ENCODE measurements around the gene CDC42EP5. TPM values are rescaled to one million over a fixed set of nuclear protein-coding genes. Genes with fewer than 3 reads are reported as not detected.

The CDC42EP5 gene
- total and polyA plus RNA-seq, 2 donors (not counting 1 experiment from before 2014, with no cell fraction given): not detected

- H3K4me3 Mint-ChIP-seq: no peak overlapping the region
These were observed 18.1 kb downstream of the CDC42EP5 start for GRCh38 chr19:54454781-54455675.

DNA sequence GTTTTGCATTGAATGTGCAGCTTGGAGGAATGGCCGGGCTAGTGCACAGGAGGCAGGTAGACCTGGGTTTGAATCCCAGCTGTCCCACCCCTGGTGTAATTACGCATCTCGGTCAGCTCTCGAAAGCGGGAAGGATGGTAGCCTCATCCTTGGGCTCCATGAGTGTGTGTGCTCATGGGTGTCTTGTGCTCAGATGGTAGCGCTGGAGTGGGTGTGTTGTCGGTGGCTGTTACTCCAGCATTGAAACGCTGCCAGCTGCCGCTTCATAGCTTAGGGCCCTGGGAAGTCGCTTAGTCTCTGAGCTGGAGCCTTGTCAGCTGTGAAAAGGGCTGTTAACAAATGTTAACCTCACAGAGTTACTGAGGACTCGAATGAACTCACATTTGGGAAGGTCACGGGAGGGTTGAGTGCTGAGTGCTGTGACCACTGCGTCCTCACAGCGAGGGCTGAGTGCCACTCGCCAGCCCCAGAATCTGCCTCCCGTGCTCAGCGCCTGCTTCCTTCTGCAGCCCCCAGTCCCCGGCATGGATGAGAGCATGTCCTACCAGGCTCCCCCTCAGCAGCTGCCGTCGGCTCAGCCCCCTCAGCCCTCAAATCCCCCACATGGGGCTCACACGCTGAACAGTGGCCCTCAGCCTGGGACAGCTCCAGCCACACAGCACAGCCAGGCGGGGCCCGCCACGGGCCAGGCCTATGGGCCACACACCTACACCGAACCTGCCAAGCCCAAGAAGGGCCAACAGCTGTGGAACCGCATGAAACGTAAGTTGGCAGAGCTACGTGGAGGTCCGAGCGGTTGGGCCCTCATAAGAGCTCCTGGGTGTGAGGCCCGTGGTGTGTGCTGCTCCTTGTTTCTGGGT is 18.9 kb downstream of the CDC42EP5 start:
- Mint-ChIP-seq H3K9me3 (ENCODE audit: insufficient read depth) (no peaks in the 10 kb centered on the region), H3K27ac (no peak overlapping the region), H3K27me3 (no peaks in the 10 kb centered on the region), H3K4me3 (no peak overlapping the region), H3K4me1 (peaks cover 34% of the 10 kb centered on the region)
- H3K4me1 ChIP-seq (ENCODE audit: control insufficient read depth in 2 of 2, insufficient read depth in 2 of 2, low read length in 2 of 2): peaks cover 20 to 21% of the 10 kb centered on the region in 2 donors
- TF ChIP-seq, protein P1, sequence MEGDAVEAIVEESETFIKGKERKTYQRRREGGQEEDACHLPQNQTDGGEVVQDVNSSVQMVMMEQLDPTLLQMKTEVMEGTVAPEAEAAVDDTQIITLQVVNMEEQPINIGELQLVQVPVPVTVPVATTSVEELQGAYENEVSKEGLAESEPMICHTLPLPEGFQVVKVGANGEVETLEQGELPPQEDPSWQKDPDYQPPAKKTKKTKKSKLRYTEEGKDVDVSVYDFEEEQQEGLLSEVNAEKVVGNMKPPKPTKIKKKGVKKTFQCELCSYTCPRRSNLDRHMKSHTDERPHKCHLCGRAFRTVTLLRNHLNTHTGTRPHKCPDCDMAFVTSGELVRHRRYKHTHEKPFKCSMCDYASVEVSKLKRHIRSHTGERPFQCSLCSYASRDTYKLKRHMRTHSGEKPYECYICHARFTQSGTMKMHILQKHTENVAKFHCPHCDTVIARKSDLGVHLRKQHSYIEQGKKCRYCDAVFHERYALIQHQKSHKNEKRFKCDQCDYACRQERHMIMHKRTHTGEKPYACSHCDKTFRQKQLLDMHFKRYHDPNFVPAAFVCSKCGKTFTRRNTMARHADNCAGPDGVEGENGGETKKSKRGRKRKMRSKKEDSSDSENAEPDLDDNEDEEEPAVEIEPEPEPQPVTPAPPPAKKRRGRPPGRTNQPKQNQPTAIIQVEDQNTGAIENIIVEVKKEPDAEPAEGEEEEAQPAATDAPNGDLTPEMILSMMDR (IDR thresholded peaks at IDR 0.05): no peak
- TF ChIP-seq EZH2 (IDR thresholded peaks at IDR 0.05; ENCODE audit: borderline replicate concordance, insufficient read depth, low read depth, low read length, poor library complexity, severe bottlenecking): no peak
- peaks cover 94% of the 10 kb centered on the region for H3K79me2 ChIP-seq (ENCODE audit: control insufficient read depth, insufficient read depth, low read length)
- 98% methylated on average over 31 of the region's 31 CpGs for WGBS (ENCODE audit: insufficient coverage)
- intact Hi-C loops (cut with micrococcal nuclease): no loop called here
- H3K9me3 ChIP-seq (ENCODE audit: control extremely low read depth in 1 of 3, control insufficient read depth in 2 of 3, insufficient read depth in 1 of 3, low read length in 2 of 3): no peaks in the 10 kb centered on the region
- H4K20me1 ChIP-seq (ENCODE audit: control insufficient read depth, insufficient read depth, low read length, poor library complexity, severe bottlenecking): peaks cover 98% of the 10 kb centered on the region
- DNase-seq (no peak), ATAC-seq (ENCODE audit: low read depth) (no peak)
- CTCF ChIA-PET: interaction anchor here (1.1 kb wide), 1 partner anchor 16 kb away, joined by 4 read pairs; no protein-coding TSS in a partner anchor
- no peak overlapping the region for H2AFZ ChIP-seq (ENCODE audit: insufficient read depth, low read depth, low read length, poor library complexity, severe bottlenecking)
- POLR2A ChIA-PET: interaction anchor here (1.4 kb wide), 1 partner anchor 8 kb away, joined by 3 read pairs; no protein-coding TSS in a partner anchor
- H3K4me2 ChIP-seq (replicated peaks; ENCODE audit: low read depth, low read length, poor library complexity, severe bottlenecking): no peak overlapping the region
- peaks cover 1 to 87% of the 10 kb centered on the region in 2 experiments for H3K36me3 ChIP-seq (replicated peaks in 1 of 2; ENCODE audit: control extremely low read depth in 1 of 2, control insufficient read depth in 1 of 2, extremely low read depth in 1 of 2, insufficient read depth in 2 of 2, low read length in 1 of 2)
- H3K27me3 ChIP-seq (replicated peaks in 1 of 4; ENCODE audit: control extremely low read depth in 1 of 4, control insufficient read depth in 3 of 4, insufficient read depth in 4 of 4, low read length in 3 of 4): no peaks in the 10 kb centered on the region
- no peak overlapping the region for H3K9ac ChIP-seq (ENCODE audit: low read length)
- no peak overlapping the region for H3K27ac ChIP-seq (ENCODE audit: low read length in 2 of 2)
- no peak overlapping the region for H3K4me3 ChIP-seq (ENCODE audit: control extremely low read depth in 1 of 5, extremely low read depth in 1 of 5, insufficient read depth in 1 of 5, low read depth in 2 of 5, low read length in 4 of 5)

More at GRCh38 chr19:54454781-54455675, 18.1 kb downstream of the CDC42EP5 start:
- Mint-ChIP-seq H3K27ac (no peak overlapping the region), H3K27me3 (no peaks in the 10 kb centered on the region), H3K4me1 (peaks cover 29% of the 10 kb centered on the region), H3K9me3 (ENCODE audit: insufficient read depth) (no peaks in the 10 kb centered on the region)
- peaks cover 93% of the 10 kb centered on the region for H3K79me2 ChIP-seq (ENCODE audit: control insufficient read depth, insufficient read depth, low read length)
- no peak overlapping the region for H3K9ac ChIP-seq (ENCODE audit: low read length)
- H3K4me2 ChIP-seq (replicated peaks; ENCODE audit: low read depth, low read length, poor library complexity, severe bottlenecking): no peak overlapping the region
- ChIA-PET CTCF (no interaction called here), POLR2A (no interaction called here)
- TF ChIP-seq EZH2 (IDR thresholded peaks at IDR 0.05; ENCODE audit: borderline replicate concordance, insufficient read depth, low read depth, low read length, poor library complexity, severe bottlenecking): no peak
- H3K9me3 ChIP-seq (ENCODE audit: control extremely low read depth in 1 of 3, control insufficient read depth in 2 of 3, insufficient read depth in 1 of 3, low read length in 2 of 3): no peaks in the 10 kb centered on the region
- peaks cover 1 to 95% of the 10 kb centered on the region in 2 experiments for H3K36me3 ChIP-seq (replicated peaks in 1 of 2; ENCODE audit: control extremely low read depth in 1 of 2, control insufficient read depth in 1 of 2, extremely low read depth in 1 of 2, insufficient read depth in 2 of 2, low read length in 1 of 2)
- no peak overlapping the region for H3K4me3 ChIP-seq (ENCODE audit: control extremely low read depth in 1 of 5, extremely low read depth in 1 of 5, insufficient read depth in 1 of 5, low read depth in 2 of 5, low read length in 4 of 5)
- no peaks in the 10 kb centered on the region for H3K27me3 ChIP-seq (replicated peaks in 1 of 4; ENCODE audit: control extremely low read depth in 1 of 4, control insufficient read depth in 3 of 4, insufficient read depth in 4 of 4, low read length in 3 of 4)
- 97% methylated on average over 33 of the region's 33 CpGs for WGBS (ENCODE audit: insufficient coverage)
- H2AFZ ChIP-seq (ENCODE audit: insufficient read depth, low read depth, low read length, poor library complexity, severe bottlenecking): no peak overlapping the region
- intact Hi-C loops (cut with micrococcal nuclease): no loop called here
- H4K20me1 ChIP-seq (ENCODE audit: control insufficient read depth, insufficient read depth, low read length, poor library complexity, severe bottlenecking): peaks cover 100% of the 10 kb centered on the region
- no peak overlapping the region for H3K27ac ChIP-seq (ENCODE audit: low read length in 2 of 2)
- DNase-seq: no peak
- no peak for ATAC-seq (ENCODE audit: low read depth)
- peaks cover 16 to 17% of the 10 kb centered on the region in 2 donors for H3K4me1 ChIP-seq (ENCODE audit: control insufficient read depth in 2 of 2, insufficient read depth in 2 of 2, low read length in 2 of 2)

Data from B cell (primary cell).